ENCODE data around the gene DNAJB2.

Gene DNAJB2

DNA sequence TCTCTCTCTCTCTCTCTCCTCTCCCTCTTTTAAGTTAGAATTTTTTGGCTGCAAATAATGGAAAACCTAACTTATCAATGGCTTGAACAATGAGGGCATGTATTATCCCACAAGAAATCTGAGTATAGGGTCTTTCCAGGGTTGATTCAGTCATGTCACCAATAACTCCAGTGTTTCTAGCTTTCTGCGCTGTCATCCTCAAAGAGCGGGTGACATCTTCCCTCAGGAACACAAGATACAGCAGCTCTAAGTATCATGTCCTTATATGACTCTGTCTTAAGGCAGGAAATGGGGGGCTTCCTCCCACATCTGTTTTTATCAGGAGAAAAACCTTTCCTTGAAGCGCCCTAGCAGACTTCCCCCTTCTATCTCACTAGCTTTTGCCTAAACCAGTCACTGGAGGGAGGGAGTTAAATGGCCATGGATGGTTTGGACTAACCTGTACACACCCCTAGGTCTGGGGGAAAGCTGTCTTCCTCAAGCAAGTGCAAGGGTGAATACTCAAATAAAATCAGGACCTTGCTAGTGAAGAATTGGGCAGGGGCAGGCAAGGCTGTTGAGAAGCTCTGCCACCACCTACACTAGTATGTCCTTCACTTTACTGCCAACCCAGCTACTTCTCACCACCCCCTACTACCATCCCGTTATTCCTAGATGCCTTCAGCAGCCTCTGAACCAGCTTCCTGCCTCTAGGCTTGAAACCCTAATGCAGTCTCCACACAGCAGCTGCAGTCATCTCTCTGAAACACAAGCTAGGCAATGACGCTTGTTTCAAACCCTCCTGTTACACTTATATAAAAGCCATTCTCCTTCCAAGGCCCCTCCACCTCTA lies 17.9 kb upstream of the DNAJB2 start:
- no peak for DNase-seq

DNA sequence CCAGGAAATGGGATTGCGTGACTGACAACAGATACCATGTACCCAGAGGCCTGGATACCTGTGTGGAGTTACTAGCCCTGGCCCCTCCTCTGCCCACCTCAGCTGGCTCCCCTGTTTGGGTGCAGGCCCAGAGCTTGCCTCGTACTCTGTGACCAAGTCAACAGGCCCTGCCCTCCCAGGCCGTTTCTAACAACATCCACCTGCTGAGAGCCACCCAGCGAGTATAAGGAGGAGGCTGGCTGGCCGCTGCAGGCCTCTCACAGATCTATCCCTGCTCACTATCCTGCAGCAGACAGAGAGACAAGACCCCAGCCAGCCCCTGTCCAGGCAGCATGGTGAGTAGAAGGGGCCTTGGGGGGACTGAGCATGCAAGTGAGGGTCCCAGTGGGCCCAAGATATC lies 12.9 kb upstream of the DNAJB2 start:
- no peak for DNase-seq

GRCh38 chr2:219266886-219267285 lies 12.3 kb upstream of the DNAJB2 start:
- no peak for DNase-seq

- DNase-seq: no peak
Observed at GRCh38 chr2:219268294-219268693, 10.9 kb upstream of the DNAJB2 start.

DNA sequence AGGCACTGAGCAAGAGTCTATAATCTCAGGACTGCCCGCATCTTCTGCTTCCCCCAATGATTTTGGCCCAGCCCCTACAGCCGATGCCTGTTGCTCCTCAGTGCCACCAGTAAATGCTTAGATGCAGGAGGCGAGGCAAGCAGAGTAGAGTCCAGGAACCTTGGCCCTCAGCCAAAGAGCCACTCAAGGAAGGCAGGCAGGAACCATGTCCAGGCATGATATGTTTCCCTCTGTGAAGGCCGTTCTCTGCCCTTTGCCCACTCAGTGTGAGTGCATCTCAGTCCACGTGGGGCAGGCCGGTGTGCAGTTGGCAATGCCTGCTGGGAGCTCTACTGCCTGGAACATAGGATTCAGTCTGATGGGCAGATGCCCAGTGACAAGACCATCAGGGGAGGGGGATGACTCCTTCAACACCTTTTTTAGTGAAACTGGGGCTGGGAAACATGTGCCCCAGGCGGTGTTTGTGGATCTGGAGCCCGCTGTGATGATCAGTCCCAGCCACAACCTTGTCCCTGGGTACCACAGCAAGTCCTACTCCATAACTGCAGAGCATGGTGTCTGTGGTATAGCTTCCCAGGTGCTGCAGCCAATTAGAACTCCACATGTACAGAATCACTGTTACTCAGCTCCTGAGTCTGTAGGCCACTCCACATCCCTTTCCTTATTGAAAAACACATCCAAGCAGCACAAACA lies 9.7 kb upstream of the DNAJB2 start:
- DNase-seq: no peak

DNA sequence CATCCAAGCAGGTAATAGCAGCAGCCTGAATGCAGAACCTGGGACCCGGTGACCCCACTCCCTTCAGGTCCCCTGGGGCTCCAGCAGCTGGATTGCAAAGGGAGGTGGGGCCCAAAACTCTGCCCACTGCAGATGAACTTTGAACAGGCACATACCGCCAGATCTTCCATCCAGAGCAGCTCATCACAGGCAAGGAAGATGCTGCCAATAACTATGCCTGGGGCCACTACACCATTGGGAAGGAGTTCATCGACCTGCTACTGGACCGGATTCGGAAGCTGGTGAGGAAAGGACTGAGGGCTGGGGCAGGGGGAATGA lies 9.2 kb upstream of the DNAJB2 start:
- no peak for DNase-seq

DNA sequence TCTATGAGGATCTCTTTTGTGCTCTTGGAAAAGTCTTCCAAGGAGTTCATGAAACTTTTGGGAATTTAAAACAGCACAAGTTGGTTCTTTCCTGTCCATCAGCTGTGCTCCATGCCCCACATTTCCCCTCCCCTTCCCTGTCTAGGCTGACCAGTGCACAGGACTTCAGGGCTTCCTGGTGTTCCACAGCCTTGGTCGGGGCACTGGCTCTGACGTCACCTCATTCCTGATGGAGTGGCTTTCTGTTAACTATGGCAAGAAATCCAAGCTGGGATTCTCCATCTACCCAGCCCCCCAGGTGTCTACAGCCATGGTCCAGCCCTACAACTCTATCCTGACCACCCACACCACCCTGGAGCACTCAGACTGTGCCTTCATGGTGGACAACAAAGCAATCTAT lies 8.1 kb upstream of the DNAJB2 start:
- no peak for DNase-seq

DNA sequence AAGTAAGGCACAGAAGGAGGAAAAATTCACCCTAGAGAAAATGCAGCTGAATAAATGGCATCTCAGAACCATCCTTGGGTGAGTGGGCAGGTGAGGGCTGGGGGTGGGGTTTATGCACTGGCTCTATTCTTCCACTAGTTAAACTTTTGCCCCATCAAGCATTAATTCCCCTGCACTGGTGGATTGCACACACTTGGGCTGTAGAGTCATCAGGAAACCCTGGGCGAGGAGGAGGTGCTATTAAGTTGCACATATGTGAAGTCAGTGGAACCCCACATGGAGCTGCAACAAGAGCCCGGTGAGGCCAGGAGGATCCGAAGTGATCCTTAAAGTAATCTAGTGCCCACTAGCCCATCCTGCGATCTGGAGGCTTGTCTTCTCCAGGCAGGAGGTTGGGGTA lies 6.8 kb upstream of the DNAJB2 start:
- DNase-seq: no peak

- DNase-seq: no peak
Observed at GRCh38 chr2:219272995-219273394, 6.2 kb upstream of the DNAJB2 start.

- no peak for DNase-seq
Observed at GRCh38 chr2:219273937-219274336, 5.2 kb upstream of the DNAJB2 start.

GRCh38 chr2:219274361-219274921 lies 4.7 kb upstream of the DNAJB2 start:
- DNase-seq: no peak

DNA sequence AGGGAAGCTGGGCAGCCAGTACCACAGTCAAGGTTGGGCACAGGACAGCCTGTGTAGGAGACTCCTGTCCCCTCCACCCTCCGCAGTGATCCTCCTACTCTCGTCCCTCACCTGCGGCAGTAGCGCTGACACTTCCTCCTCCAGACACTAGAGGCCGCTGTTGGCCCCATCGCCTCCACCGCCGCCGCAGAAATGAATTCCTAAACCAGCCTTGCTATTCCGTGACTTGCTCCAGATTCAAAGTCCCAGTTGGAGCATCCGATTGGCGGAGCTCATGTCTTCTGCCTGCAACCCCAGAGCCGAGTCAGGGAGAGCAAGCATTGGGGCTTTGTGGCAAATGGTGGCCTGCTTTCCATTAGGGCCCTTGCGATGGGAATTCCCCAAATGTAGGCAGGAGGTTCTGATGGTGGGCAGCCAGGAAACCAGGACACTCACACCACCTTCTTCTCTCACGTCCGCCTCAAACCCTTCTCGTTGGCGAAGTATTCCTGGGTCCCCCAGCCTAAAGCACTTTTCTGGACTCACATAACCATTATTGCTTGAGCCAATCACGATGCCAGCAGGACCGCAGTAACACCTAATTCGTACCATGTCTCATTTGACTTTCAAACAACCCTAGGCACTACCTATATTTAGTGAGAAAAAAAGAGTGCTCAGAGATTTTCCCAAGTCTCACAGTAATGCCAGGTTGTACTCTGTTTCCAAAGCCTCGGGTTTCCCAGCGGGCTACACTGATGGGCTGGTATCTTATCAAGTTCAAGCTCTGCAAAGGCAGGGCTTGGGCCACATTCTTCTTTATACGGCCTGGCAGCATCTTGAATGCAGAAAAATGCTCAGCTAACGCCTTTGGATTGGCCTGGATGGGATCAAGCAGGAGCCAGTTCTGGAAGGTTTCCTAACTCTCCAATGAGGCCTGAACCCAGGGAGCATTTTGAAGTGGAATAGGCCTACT lies 1.2 kb upstream of the DNAJB2 start:
- peak; percentile 74 for DNase-seq

DNA sequence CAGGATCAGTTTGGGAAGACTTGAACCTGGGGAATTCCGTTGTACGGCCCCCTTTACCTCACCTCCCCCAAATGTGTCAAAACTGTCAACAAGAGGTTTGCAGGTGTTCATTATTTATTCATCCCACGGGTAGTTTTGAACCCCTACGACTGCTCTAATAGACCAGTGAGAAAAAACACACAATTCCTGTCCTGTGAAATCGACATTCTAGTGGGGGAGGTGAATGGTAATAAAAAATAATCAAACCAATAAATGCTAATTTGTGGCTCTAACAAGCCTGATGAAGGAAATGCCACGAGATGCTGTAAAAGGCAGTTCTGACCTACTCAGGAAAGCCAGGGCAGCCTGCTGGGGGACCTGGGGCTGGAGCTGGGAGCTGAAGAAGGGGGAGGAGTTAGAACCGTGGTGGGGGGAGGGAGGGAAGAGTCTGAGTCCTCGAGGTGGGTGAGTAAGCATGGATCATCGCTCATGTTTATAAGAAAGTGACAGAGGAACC lies 463 bp upstream of the DNAJB2 start:
- no peak for DNase-seq

GRCh38 chr2:219279916-219280516 lies 850 bp downstream of the DNAJB2 start:
- DNase-seq: no peak

DNA sequence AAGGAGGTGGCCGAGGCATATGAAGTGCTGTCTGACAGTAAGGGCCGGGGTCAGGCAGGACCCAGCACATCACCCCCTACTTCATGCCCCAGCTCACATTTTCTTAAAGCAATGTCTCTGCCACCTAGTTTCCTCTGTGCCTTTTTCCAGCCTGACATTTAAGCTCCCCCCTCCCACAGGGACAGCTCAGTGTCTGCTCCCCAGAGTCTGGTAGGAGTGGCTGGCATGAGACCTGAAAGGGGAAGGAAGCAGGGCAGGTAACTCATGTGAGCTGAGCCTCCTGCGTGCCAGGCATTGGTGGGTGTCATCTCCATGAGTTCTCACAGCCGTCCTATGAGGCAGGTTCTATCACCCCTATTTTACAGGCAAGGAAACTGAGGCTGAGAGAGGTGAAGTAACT lies 1.5 kb downstream of the DNAJB2 start:
- no peak for DNase-seq

DNA sequence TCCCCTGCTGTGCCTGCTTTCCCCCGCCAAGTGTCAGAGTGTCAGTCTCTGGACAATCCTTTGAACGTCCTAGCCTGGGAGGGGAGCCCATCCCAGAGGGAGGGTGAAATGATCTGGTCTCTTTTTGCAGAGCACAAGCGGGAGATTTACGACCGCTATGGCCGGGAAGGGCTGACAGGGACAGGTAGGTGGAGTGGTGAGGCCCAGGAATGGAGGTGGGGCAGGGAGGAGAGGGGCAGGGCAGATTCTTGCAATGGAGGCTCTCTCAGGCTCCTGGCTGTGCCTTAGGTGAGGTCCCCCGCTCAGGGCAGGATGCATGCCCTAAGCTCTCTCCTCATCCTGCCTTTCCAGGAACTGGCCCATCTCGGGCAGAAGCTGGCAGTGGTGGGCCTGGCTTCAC lies 2.4 kb downstream of the DNAJB2 start:
- DNase-seq: no peak

DNA sequence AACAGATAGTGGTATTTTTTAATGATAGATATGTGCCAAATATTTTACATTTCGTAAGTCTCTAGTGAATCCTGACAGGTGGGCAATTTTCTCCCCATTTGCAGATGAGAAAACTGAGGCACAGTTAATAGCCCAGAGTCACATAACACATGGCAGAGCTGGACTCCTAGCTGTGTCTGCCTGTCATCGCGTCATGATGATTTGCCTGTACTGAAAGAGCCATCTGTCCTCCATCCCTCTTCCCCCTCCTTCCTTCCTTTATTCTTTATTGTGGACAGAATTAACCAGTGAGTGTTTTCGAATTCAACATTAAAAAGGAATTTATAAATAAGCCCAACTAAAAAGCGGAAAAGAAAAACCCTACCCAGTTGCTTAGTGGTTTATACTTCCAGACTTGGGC lies 3.2 kb downstream of the DNAJB2 start:
- no peak for DNase-seq

DNA sequence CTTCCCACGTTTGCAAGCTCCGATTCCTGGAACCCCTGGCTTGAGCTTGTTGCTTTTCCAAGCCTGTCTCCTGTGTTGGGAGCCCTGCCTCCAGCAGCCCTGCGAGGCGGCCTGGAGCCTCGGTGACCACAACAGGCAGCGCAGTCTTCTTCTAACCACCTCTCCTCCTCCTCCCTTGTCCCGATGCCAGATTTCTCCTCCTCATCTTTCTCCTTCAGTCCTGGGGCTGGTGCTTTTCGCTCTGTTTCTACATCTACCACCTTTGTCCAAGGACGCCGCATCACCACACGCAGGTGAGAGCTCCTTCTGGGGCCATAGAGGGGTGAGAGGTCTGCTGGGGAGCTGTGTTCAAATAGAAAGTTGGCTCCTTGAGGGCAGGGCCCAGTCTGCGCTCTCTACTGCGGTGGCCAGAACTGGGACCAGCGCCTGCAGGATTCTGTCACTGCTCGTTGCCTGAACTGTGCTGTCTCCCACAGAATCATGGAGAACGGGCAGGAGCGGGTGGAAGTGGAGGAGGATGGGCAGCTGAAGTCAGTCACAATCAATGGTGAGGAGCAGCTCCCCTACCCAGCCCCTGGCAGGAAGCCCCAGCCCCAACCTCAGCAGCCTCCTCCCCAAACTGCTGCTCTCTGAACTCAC lies 3.9 kb downstream of the DNAJB2 start:
- no peak for DNase-seq

GRCh38 chr2:219284501-219285372 lies 5.6 kb downstream of the DNAJB2 start:
- DNase-seq: no peak

- DNase-seq: no peak
Observed at GRCh38 chr2:219285373-219285735, 6.2 kb downstream of the DNAJB2 start.

DNA sequence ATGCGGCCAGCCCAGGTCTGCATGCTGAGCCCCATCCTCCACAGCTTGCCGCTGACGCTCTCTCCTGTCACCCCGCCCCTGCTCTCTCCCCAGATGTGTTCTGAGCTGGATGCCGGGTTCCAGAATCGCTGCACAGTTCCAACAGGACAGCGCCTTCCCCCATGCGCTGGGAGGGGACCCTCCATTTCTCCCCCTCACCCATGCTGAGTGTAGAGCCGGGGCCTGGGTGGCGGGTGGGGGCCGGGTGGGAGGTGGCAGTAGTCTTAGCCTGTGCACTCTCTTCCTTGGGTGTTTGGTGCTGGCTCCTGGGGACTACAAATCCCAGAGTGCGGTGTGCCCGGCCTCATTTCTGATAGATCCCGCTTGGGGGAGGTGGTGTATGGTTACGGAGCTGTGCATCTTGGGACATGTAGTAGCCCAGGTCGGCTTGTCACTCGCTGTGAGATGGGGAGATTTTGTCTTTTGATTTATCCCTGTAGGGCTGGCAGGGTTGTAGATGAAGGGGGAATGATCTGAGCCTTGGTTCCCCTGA lies 6.8 kb downstream of the DNAJB2 start:
- DNase-seq: no peak

All from stimulated activated CD4-positive, alpha-beta T cell treated with anti-CD3 and anti-CD28 coated beads, Interleukin-4, amount 100 ng/mL, for 1 hour (primary cell).